DND-41 (cell line): Measurements from ENCODE around the gene ZNF581.

Experiments used
- ATAC-seq: fragments of 200-7000 bp; cut with Tn5 transposase; 3 replicates; pipeline ENCODE4 v1.9.1; 2021; ENCODE audit warnings: low read depth; ENCODE audit not compliant: insufficient read depth
- DNase-seq: peaks from one replicate; pipeline ENCODE4 v3.0.0-alpha.2; 2020
- H2AFZ ChIP-seq: 2 replicates; pipeline ENCODE4 v1.6.0; 2012; ENCODE audit warnings: low read depth, low read length
- H3K27ac ChIP-seq: 2 replicates; pipeline ENCODE4 v1.5.1; 2012; ENCODE audit warnings: low read length, inconsistent platforms
- H3K27me3 ChIP-seq: fragments of 200-600 bp; sonication (generic); 2 replicates; pipeline ENCODE4 v1.6.0; 2012; ENCODE audit warnings: low read length, mild to moderate bottlenecking, inconsistent platforms; ENCODE audit not compliant: insufficient read depth, poor library complexity
- H3K36me3 ChIP-seq: 2 replicates; pipeline ENCODE4 v1.5.1; 2012; ENCODE audit warnings: low read length, inconsistent platforms; ENCODE audit not compliant: insufficient read depth
- H3K4me1 ChIP-seq: 2 replicates; pipeline ENCODE4 v1.5.1; 2012; ENCODE audit warnings: mild to moderate bottlenecking, low read length; ENCODE audit not compliant: insufficient read depth
- H3K4me2 ChIP-seq: 2 replicates; pipeline ENCODE4 v1.6.0; 2012; ENCODE audit warnings: mild to moderate bottlenecking, moderate library complexity, low read length, inconsistent platforms; ENCODE audit not compliant: insufficient read depth
- H3K4me3 ChIP-seq, 2 experiments: fragments of 200-600 bp in 1 of 2; shearing (Covaris generic) in 1 of 2; 2 replicates each; pipeline ENCODE4 v1.5.1; 2012 to 2016; ENCODE audit warnings: inconsistent platforms in 2 of 2, low read length in 2 of 2, mild to moderate bottlenecking in 2 of 2, low read depth in 1 of 2, moderate library complexity in 1 of 2
- H3K79me2 ChIP-seq: 2 replicates; pipeline ENCODE4 v1.6.0; 2012; ENCODE audit warnings: low read length, inconsistent platforms; ENCODE audit not compliant: insufficient read depth
- H3K9ac ChIP-seq: 2 replicates; pipeline ENCODE4 v1.6.0; 2012; ENCODE audit warnings: low read depth, mild to moderate bottlenecking, inconsistent platforms, low read length, moderate library complexity
- H3K9me3 ChIP-seq: 2 replicates; pipeline ENCODE4 v1.5.1; 2012; ENCODE audit warnings: low read length, moderate library complexity, mild to moderate bottlenecking, inconsistent platforms; ENCODE audit not compliant: insufficient read depth, severe bottlenecking
- H4K20me1 ChIP-seq: 2 replicates; pipeline ENCODE4 v1.6.0; 2012; ENCODE audit warnings: low read length; ENCODE audit not compliant: insufficient read depth
- EZH2 ChIP-seq: IDR thresholded peaks from 3 replicates; pipeline ENCODE4 v1.6.1; 2012; ENCODE audit warnings: borderline replicate concordance, low read depth, mild to moderate bottlenecking, moderate library complexity, low read length, inconsistent platforms; ENCODE audit not compliant: severe bottlenecking
- TF ChIP-seq, protein P1 (sequence below): IDR thresholded peaks from 2 replicates; pipeline ENCODE4 v1.5.1; 2012; ENCODE audit warnings: borderline replicate concordance, low read length, moderate library complexity, mild to moderate bottlenecking; ENCODE audit not compliant: poor library complexity, severe bottlenecking; ENCODE audit errors: extremely low read depth

Gene ZNF581

DNA sequence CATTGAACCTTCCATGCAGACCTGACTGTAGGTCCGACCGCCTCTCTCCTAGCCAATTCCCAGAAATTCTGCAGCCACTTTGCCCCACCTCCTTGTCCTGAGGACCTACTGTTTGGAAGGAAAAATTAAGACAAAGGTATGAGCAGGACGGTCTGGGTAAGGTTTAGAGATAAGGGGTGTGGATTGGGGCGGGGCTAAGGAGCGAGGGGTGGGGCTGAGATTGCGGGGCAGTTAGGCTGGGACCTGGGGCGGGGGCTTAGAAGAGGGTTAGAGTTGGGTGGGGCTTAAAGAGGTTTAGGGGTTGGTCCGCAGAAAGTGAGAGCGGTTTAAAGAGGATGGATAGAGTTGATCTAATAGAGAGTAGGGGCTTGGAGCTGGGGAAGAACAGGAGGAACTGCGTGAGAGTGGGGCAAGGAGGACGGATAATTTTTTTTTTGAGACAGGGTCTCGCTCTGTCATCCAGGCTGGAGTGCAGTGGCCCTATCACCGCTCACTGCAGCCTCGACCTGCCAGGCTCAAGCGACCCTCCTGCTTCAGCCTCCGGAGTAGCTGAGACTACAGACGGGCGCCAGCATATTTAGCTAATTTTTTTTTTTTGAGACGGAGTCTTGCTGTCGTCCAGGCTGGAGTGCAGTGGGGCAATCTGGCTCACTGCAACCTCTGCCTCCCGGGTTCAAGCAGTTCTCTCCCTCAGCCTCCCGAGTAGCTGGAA, 39.7 kb upstream of the ZNF581 start:
- H3K9me3 ChIP-seq, result no peaks in the 10 kb centered on the region
- H3K27me3 ChIP-seq, result no peaks in the 10 kb centered on the region
- no peak for DNase-seq
- peak overlapping the region; percentile 25; the same call in 1 of the 2 replicates for H3K27ac ChIP-seq
- ATAC-seq, result no peak
- peak overlapping the region in 1 of 2 experiments; percentile 83; a peak in 1 of 4 replicates for H3K4me3 ChIP-seq
- H4K20me1 ChIP-seq, result peaks cover 3% of the 10 kb centered on the region; the same call in 1 of the 2 replicates
- H3K36me3 ChIP-seq, result peaks cover 11% of the 10 kb centered on the region
- H2AFZ ChIP-seq, result no peak overlapping the region
- peaks cover 36% of the 10 kb centered on the region for H3K79me2 ChIP-seq
- H3K9ac ChIP-seq, result peak overlapping the region; percentile 95; the same call in 1 of the 2 replicates
- no peak for TF ChIP-seq EZH2
- TF ChIP-seq, protein P1, sequence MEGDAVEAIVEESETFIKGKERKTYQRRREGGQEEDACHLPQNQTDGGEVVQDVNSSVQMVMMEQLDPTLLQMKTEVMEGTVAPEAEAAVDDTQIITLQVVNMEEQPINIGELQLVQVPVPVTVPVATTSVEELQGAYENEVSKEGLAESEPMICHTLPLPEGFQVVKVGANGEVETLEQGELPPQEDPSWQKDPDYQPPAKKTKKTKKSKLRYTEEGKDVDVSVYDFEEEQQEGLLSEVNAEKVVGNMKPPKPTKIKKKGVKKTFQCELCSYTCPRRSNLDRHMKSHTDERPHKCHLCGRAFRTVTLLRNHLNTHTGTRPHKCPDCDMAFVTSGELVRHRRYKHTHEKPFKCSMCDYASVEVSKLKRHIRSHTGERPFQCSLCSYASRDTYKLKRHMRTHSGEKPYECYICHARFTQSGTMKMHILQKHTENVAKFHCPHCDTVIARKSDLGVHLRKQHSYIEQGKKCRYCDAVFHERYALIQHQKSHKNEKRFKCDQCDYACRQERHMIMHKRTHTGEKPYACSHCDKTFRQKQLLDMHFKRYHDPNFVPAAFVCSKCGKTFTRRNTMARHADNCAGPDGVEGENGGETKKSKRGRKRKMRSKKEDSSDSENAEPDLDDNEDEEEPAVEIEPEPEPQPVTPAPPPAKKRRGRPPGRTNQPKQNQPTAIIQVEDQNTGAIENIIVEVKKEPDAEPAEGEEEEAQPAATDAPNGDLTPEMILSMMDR, result no peak
- peaks cover 58% of the 10 kb centered on the region for H3K4me1 ChIP-seq
- peak overlapping the region; percentile 95 for H3K4me2 ChIP-seq

DNA sequence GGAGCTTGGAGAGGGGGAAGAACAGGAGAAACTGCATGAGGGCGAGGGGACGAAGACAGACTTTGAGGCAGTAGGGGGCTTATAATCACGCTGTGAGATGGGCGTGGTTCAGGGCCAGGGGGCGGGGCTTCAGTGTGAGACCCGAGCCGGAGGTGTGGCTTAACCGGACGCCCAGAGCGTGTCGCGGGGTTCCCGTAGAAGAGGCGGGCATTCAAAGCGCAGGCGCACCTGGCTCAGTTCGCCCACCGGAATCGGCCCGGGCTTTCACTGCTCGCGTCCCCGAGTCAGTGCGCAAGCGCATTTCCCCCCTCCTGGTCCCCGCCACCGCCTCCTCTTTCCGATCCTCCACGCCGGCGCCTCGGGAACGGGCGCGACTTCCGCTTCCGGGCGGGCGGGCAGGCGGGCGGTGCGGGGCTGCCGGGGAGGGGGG, 38.2 kb upstream of the ZNF581 start:
- TF ChIP-seq, protein P1, result no peak
- no peak for TF ChIP-seq EZH2
- no peaks in the 10 kb centered on the region for H3K27me3 ChIP-seq
- H2AFZ ChIP-seq, result peak overlapping the region; percentile 66; the same call in 1 of the 2 replicates
- H3K4me2 ChIP-seq, result peak overlapping the region; percentile 95
- H3K4me3 ChIP-seq, result peak overlapping the region; percentile 35 to 83; a peak in 3 of 4 replicates
- ATAC-seq (peak; percentile 81), DNase-seq (peak; percentile 99)
- H3K9ac ChIP-seq, result peak overlapping the region; percentile 95
- H3K36me3 ChIP-seq, result peaks cover 23% of the 10 kb centered on the region
- peaks cover 57% of the 10 kb centered on the region for H3K4me1 ChIP-seq
- H4K20me1 ChIP-seq, result peaks cover 11% of the 10 kb centered on the region; the same call in 1 of the 2 replicates
- no peaks in the 10 kb centered on the region for H3K9me3 ChIP-seq
- peaks cover 50% of the 10 kb centered on the region for H3K79me2 ChIP-seq
- peak overlapping the region; percentile 94 for H3K27ac ChIP-seq

DNA sequence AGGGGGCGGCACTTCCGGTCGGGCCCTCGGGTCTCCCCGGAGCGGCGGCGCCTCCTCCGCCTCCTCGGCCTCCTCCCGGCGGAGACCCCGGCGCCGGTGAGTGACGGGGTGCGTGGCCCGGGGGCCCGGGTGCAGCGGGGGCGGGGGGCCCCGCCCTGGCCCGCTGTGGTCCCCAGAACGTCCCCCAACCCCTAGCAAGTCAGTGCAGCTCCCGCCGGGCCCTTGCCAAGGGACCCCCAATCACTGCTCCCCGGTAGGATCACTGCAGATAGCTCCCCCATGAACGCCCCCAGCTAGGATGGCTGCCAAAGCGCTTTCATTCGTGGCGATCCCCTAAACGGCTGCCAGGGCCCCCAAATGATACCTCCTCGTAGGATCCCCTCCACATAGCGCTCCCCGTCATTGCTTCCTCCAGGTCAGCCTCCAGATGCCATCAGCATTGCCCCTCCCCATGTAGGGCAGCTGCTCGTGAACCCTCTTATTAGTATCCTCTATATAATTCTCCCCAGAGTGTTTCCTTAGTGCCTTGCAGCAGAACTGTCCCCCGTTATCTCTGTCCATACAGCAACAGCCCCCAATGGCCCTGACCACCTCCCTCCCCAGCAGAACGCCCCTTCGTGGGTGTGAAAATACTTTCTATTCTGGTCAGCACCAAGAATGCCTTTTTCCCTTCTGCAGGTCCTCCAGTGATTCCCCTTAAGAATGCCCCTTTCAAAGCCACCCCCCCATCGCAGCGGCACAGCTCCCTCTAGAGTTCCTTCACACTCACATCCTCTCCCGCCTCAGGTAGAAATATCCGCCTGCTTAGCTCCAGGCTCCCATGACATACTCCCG, 37.6 kb upstream of the ZNF581 start, which contains the start of gene ZNF865:
Gene ZNF865 (plus strand): TSS at position 11 of the 834 bp plus-strand sequence. CDS start 7,972 bp downstream, outside the sequence.
- Histone ChIP-seq H3K4me1 (peaks cover 53% of the 10 kb centered on the region), H2AFZ (peak within 1 kb of the TSS; percentile 82), H3K4me2 (peak within 1 kb of the TSS; percentile 95), H3K27me3 (no peaks in the 10 kb centered on the region), H3K9ac (peak within 1 kb of the TSS; percentile 95), H3K27ac (peak within 1 kb of the TSS; percentile 94), H3K4me3 (peak within 1 kb of the TSS; percentile 63 to 83), H3K79me2 (peaks cover 54% of the 10 kb centered on the region), H3K9me3 (no peaks in the 10 kb centered on the region), H3K36me3 (peaks cover 23% of the 10 kb centered on the region), H4K20me1 (peaks cover 16% of the 10 kb centered on the region; the same call in 1 of the 2 replicates)
- DNase-seq (peak; percentile 77), ATAC-seq (peak; percentile 53)
- TF ChIP-seq, protein P1, result peak; percentile 83
- TF ChIP-seq EZH2, result no peak
